T47D (cell line): ENCODE data around the gene SUPT4H1.
"Not testable (repeated sequence)": the region's sequence is repeated elsewhere in the genome, so short reads cannot be mapped to it uniquely, and the experiment has no call there.

Source experiments
- DNase-seq, 2 experiments: peaks; one replicate each; pipeline versions ENCODE4 v3.0.0 to v3.0.0-alpha.2; 2011 to 2012; ENCODE audit warnings: low read depth in 1 of 2, low spot score in 1 of 2
- JUND ChIP-seq: IDR thresholded peaks from 2 replicates; pipeline ENCODE4 v1.6.1; 2012; ENCODE audit warnings: low read depth
- in situ Hi-C: cut with HindIII; loops from 2 replicates; pipeline ENCODE4 v1.10.0; 2016; ENCODE audit warnings: low sequenced_read_pairs, low pct_unique_long_range_greater_than_20kb

Gene SUPT4H1

GRCh38 chr17:58351831-58352595 lies at the start of gene SUPT4H1:
Gene SUPT4H1 (minus strand): TSS chr17:58352201. CDS start chr17:58352135, 66 bp downstream.
- peak; percentile 94 to 98 for DNase-seq
- in situ Hi-C loops, result no loop called here
- TF ChIP-seq JUND, result no peak

- peak in 1 of 2 experiments; percentile 66 for DNase-seq
- TF ChIP-seq JUND, result no peak
- in situ Hi-C loops, result no loop called here
Observed at GRCh38 chr17:58401287-58401686, 49.3 kb upstream of the SUPT4H1 start.

- no peak for TF ChIP-seq JUND
- in situ Hi-C loops, result no loop called here
- no peak for DNase-seq
Observed at GRCh38 chr17:58400826-58401225, 48.8 kb upstream of the SUPT4H1 start.

- in situ Hi-C loops, result no loop called here
- no peak for DNase-seq
Observed at GRCh38 chr17:58399974-58400373, 48.0 kb upstream of the SUPT4H1 start.

GRCh38 chr17:58398574-58399266 lies 46.7 kb upstream of the SUPT4H1 start:
- DNase-seq, result no peak
- TF ChIP-seq JUND, result no peak
- in situ Hi-C loops, result no loop called here

More at GRCh38 chr17:58399974-58400373, 48.0 kb upstream of the SUPT4H1 start:
- no peak for TF ChIP-seq JUND

- in situ Hi-C loops, DNase-seq: not testable (repeated sequence)
Observed at GRCh38 chr17:58397421-58397820, 45.4 kb upstream of the SUPT4H1 start.

- in situ Hi-C loops, result no loop called here
- no peak for DNase-seq
- no peak for TF ChIP-seq JUND
Observed at GRCh38 chr17:58396173-58396572, 44.2 kb upstream of the SUPT4H1 start.

- in situ Hi-C loops, result no loop called here
- no peak for TF ChIP-seq JUND
- DNase-seq, result no peak
Observed at GRCh38 chr17:58394534-58395223, 42.7 kb upstream of the SUPT4H1 start.

- TF ChIP-seq JUND, result peak; percentile 70; the same call in 1 of the 2 replicates
- in situ Hi-C loops, result no loop called here
- DNase-seq, result peak in 1 of 2 experiments; percentile 91
Observed at GRCh38 chr17:58391302-58391984, 39.4 kb upstream of the SUPT4H1 start.

GRCh38 chr17:58390884-58391283 lies 38.9 kb upstream of the SUPT4H1 start:
- no peak for TF ChIP-seq JUND
- in situ Hi-C loops, result no loop called here
- DNase-seq, result no peak

GRCh38 chr17:58388302-58389190 lies 36.5 kb upstream of the SUPT4H1 start:
- DNase-seq, result peak in 1 of 2 experiments; percentile 59
- in situ Hi-C loops, result no loop called here

More at GRCh38 chr17:58388302-58389190, 36.5 kb upstream of the SUPT4H1 start:
- peak; percentile 23; the same call in 1 of the 2 replicates for TF ChIP-seq JUND
